ENCODE measurements around the gene IL9R.

- TF ChIP-seq, protein P1, sequence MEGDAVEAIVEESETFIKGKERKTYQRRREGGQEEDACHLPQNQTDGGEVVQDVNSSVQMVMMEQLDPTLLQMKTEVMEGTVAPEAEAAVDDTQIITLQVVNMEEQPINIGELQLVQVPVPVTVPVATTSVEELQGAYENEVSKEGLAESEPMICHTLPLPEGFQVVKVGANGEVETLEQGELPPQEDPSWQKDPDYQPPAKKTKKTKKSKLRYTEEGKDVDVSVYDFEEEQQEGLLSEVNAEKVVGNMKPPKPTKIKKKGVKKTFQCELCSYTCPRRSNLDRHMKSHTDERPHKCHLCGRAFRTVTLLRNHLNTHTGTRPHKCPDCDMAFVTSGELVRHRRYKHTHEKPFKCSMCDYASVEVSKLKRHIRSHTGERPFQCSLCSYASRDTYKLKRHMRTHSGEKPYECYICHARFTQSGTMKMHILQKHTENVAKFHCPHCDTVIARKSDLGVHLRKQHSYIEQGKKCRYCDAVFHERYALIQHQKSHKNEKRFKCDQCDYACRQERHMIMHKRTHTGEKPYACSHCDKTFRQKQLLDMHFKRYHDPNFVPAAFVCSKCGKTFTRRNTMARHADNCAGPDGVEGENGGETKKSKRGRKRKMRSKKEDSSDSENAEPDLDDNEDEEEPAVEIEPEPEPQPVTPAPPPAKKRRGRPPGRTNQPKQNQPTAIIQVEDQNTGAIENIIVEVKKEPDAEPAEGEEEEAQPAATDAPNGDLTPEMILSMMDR (IDR thresholded peaks at IDR 0.05): no peak
- TF ChIP-seq POLR2A (IDR thresholded peaks at IDR 0.05): no peak
Observed at GRCh38 chrX:155951237-155951789, 46.2 kb upstream of the IL9R start.

All from Peyer's patch (tissue), 4 donors.